NK-92 treated with Interleukin-12 subunit alpha and Interleukin-12 subunit beta, amount 100 ng/mL, for 24 hours (cell line): ENCODE results near the gene ADGRG3.

Experiments
- DNase-seq: peaks from one replicate; lab custom pipeline; 2025; lab: John Stamatoyannopoulos, UW

The ADGRG3 gene

DNA sequence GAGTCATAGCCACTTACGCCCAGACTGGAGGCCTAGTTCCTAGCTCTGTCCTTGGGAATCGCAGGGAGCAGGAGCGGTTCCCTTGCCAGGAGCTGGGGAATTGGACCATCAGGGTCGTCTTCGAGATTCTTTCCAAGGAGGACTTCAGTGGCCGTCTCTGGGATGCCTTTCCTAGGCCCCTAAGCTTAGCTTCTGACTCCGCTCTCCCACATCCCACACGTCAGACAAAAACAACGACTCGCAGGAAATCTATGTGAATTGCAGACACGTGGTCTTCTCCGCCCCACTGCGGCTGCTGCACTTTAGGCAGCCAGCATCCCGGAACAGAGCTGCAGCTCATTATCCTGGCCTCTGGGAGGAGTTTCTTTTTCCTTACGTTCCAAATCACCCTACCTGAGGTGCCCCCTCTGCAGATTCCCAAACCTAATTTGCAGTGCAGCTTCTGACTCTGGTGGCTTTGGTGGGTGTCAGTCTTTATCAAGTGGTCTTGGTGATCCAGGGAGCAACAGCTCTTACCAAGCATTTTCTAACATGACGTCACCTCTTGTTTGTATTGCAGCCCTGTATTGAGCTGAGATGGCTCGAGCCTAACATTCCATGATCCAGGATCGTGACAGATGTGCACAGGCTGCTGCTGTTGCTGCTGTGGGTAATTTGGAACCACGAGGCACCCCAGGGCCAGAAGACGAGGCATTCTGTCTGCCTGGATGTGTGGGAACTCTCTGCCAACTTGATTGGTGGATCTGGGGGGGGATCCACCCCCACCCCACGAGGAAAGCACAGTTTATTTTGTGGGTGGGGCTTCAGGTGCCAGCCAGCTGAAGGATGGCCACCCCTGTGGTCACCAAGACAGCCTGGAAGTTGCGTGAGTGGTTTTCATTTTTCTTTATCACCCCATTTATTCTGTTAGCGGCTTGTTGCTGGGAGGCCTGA lies 68.6 kb downstream of the ADGRG3 start:
- no peak for DNase-seq

DNA sequence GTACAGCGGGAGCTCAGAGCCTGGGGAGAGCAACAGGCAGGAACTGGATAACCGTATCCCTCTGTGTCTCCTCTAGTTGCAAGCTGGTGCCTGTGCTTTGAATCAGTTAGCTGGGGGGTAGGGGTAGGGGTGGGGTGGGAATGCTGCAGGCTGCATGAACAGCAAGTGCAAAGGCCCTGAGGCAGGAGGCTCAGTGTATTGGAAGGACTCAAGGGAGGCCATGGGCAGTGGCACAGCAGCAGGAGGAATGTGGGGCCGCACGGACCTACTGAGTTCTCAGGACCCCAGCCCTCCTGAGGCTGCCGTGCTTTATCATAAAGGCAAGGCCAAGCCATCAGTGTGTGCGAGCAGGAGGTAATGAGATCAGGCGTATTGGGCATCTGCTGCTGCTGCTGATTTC lies 70.7 kb downstream of the ADGRG3 start:
- DNase-seq: no peak
